Uterus (tissue), 4 donors: ENCODE measurements around the gene AIFM3. TPM values are rescaled to one million over a fixed set of nuclear protein-coding genes. Genes with fewer than 3 reads are reported as not detected.

Experiments used
- DNase-seq, 2 donors: peaks; one replicate each; pipeline ENCODE4 v3.0.0-alpha.2; 2019 to 2020
- H3K27ac ChIP-seq, 2 donors: fragments of 200-600 bp; sonication (generic); 1 replicate in 1 of 2; 2 replicates in 1 of 2; pipeline ENCODE4 v1.5.1; 2016 to 2018
- H3K27me3 ChIP-seq, 2 donors: fragments of 200-600 bp; sonication (generic); one replicate each; pipeline ENCODE4 v1.5.1; 2018 to 2019; ENCODE audit warnings: control low read depth in 1 of 2
- H3K36me3 ChIP-seq, 2 donors: fragments of 200-600 bp; sonication (generic); one replicate each; pipeline ENCODE4 v1.5.1; 2019; ENCODE audit warnings: control low read depth in 1 of 2
- H3K4me1 ChIP-seq, 2 donors: fragments of 200-600 bp; sonication (generic); one replicate each; pipeline ENCODE4 v1.5.1; 2018 to 2019; ENCODE audit warnings: control low read depth in 1 of 2
- H3K4me3 ChIP-seq, 2 donors: fragments of 200-600 bp; sonication (generic); 1 replicate in 1 of 2; 2 replicates in 1 of 2; pipeline ENCODE4 v1.5.1; 2018 to 2019; ENCODE audit warnings: mild to moderate bottlenecking in 1 of 2
- H3K9me3 ChIP-seq, 2 donors: fragments of 200-600 bp; sonication (generic); one replicate each; pipeline ENCODE4 v1.5.1; 2019; ENCODE audit warnings: control low read depth in 1 of 2
- CTCF ChIP-seq, 4 experiments: fragments of 200-600 bp in 2 of 4; fragments of 450-650 bp in 2 of 4; sonication (generic) in 2 of 4; IDR thresholded peaks; one replicate each; pipeline ENCODE4 v1.5.1; 2016 to 2019; ENCODE audit warnings: antibody characterized with exemption in 4 of 4, mild to moderate bottlenecking in 2 of 4, moderate library complexity in 1 of 4
- POLR2A ChIP-seq, 2 donors: fragments of 450-650 bp; IDR thresholded peaks; one replicate each; pipeline ENCODE4 v1.6.1; 2016; ENCODE audit warnings: antibody characterized with exemption in 2 of 2, mild to moderate bottlenecking in 1 of 2, moderate library complexity in 1 of 2
- intact Hi-C: fragments of 100-400 bp; cut with DNase I; formaldehyde crosslinking; loops from one replicate; pipeline ENCODE4 v1.15.1; 2023; ENCODE audit warnings: low total_unique reads
- total RNA-seq, 4 donors: library from RNA; depleted of rRNA in 3 of 4; stranded (reverse); fragments of >200 nt in 3 of 4; gene quantifications; one replicate each; pipeline versions ENCODE4 v1.1.0 to v1.2.4, GENCODE V29; 2014 to 2023
- donor health status: DM: yes; HTN: yes; CAD: no.

AIFM3 gene
- total RNA-seq, 4 donors from 2014 or later = 3.2 to 3.4 TPM; not detected in 2

GRCh38 chr22:20943104-20943933, 23.7 kb upstream of the AIFM3 start:
- H3K27ac ChIP-seq = no peak overlapping the region
- H3K36me3 ChIP-seq = no peaks in the 10 kb centered on the region
- no peak overlapping the region for H3K4me3 ChIP-seq
- H3K27me3 ChIP-seq = no peaks in the 10 kb centered on the region
- H3K9me3 ChIP-seq = no peaks in the 10 kb centered on the region
- DNase-seq = no peak
- intact Hi-C loops = no loop called here
- no peaks in the 10 kb centered on the region for H3K4me1 ChIP-seq
- TF ChIP-seq CTCF (IDR thresholded peaks at IDR 0.05) (no peak), POLR2A (IDR thresholded peaks at IDR 0.05) (no peak)

- intact Hi-C loops = no loop called here
- DNase-seq = no peak
- H3K4me3 ChIP-seq = no peak overlapping the region
- no peaks in the 10 kb centered on the region for H3K4me1 ChIP-seq
- no peaks in the 10 kb centered on the region for H3K27me3 ChIP-seq
- H3K9me3 ChIP-seq = no peaks in the 10 kb centered on the region
- H3K36me3 ChIP-seq = no peaks in the 10 kb centered on the region
- TF ChIP-seq POLR2A (IDR thresholded peaks at IDR 0.05) (no peak), CTCF (IDR thresholded peaks at IDR 0.05) (no peak)
- H3K27ac ChIP-seq = no peak overlapping the region
Observed at GRCh38 chr22:20944042-20944441, 23.0 kb upstream of the AIFM3 start.

DNA sequence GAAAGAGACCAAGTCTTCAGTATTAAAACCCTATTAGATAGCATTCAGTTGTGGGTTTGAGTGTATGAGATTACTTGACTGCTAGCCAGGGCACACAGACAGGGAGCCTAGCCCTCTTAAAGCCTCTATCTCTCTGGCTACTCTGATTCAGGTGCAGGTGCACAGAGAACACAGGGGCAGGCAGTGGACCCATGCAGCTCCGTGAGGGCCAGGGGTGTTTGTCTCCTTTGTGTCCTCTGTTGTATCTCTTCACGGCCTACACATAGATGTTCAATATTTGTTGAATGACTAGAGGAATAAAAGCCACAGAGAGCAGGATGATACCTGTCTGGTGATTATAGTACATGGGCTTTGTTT, 21.5 kb upstream of the AIFM3 start:
- H3K36me3 ChIP-seq = no peaks in the 10 kb centered on the region
- H3K4me3 ChIP-seq = no peak overlapping the region
- H3K27ac ChIP-seq = no peak overlapping the region
- no peaks in the 10 kb centered on the region for H3K9me3 ChIP-seq
- TF ChIP-seq CTCF (IDR thresholded peaks at IDR 0.05) (no peak), POLR2A (IDR thresholded peaks at IDR 0.05) (no peak)
- intact Hi-C loops = no loop called here
- no peak for DNase-seq
- no peaks in the 10 kb centered on the region for H3K4me1 ChIP-seq
- H3K27me3 ChIP-seq = no peaks in the 10 kb centered on the region

DNA sequence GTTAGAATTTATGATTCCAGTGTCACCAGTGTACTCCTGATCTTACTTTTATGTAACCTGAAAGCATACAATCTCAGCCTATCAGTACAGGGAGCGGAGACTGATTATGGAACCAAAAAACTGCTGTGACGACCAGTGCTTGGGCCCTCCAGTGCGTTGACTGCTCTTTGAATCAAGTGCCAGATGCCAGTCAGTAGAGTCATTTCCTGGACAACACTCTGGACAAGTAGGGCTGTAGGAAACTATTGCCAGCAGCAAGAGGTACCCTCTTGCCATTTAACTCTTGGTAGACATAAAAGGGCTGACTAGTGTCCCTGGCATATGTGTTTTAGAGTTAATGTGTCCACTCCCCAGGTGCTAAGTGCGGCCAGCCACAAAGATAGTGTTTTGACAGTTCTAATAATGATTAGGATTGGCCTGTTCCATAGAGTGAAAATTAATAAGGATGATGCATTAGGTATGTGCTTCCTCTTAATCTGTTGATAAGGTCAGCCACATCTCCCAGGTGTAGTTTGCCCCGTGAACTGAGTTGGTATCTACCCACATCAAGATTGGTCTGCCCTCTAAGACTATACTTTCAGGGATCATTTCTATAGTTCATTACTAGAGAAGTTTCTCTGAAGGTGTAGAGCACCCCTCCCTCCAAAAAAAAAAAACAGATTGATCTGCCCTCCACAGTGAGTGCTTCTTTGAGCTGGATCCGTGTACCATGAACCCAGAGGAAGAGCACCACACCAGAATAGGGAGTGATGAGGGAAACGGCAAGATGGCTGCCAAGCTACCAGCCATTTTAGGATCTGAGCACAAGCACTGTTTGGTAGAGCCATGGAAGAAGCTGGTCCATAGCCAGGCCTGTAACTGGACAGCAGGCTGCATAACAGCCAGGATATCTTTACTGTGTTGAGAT, 20.7 kb upstream of the AIFM3 start:
- intact Hi-C loops = no loop called here
- Histone ChIP-seq H3K4me3 (no peak overlapping the region), H3K9me3 (no peaks in the 10 kb centered on the region), H3K36me3 (no peaks in the 10 kb centered on the region), H3K27ac (no peak overlapping the region), H3K4me1 (no peaks in the 10 kb centered on the region), H3K27me3 (no peaks in the 10 kb centered on the region)
- TF ChIP-seq CTCF (IDR thresholded peaks at IDR 0.05) = no peak
- no peak for TF ChIP-seq POLR2A (IDR thresholded peaks at IDR 0.05)
- no peak for DNase-seq

DNA sequence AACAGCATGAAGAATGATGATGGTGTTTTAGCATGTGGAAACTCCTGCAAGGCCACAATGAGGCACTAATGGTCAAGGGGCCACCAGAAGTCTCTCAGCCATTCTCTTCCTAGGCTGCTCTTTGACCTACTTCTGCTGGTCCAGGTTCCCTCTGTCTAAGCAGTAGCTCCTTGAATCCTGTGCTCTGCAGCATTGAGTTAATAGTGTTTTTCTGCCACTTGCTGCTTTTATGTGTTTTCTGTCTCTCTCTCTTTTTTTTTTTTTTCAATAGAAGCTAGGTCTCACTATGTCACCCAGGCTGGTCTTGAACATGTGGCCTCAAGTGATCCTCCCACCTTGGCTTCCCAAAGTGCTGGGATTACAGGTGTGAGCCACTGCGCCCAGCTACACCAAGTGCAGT, 20.1 kb upstream of the AIFM3 start:
- no peak for TF ChIP-seq POLR2A (IDR thresholded peaks at IDR 0.05)
- no peak for TF ChIP-seq CTCF (IDR thresholded peaks at IDR 0.05)
- DNase-seq = no peak
- Histone ChIP-seq H3K4me1 (no peaks in the 10 kb centered on the region), H3K36me3 (no peaks in the 10 kb centered on the region), H3K27me3 (no peaks in the 10 kb centered on the region), H3K4me3 (no peak overlapping the region), H3K27ac (no peak overlapping the region), H3K9me3 (no peaks in the 10 kb centered on the region)
- intact Hi-C loops = no loop called here
